Choroid plexus epithelial cell (primary cell): ENCODE data around the gene ZNF529.
A peak's percentile ranks its signal among the peaks of the same experiment; 100 is the strongest.

Source experiments
- DNase-seq: peaks from one replicate; pipeline ENCODE4 v3.0.0-alpha.2; 2010; ENCODE audit warnings: low read depth
- H3K4me3 ChIP-seq: 2 replicates; pipeline ENCODE4 v1.5.1; 2011; ENCODE audit warnings: low read depth, mild to moderate bottlenecking, control low read depth, low read length, moderate library complexity
- CTCF ChIP-seq: conservative IDR thresholded peaks from 2 replicates; pipeline ENCODE4 v1.5.1; 2011; ENCODE audit warnings: low read depth, mild to moderate bottlenecking, control low read depth, inconsistent platforms, low read length, moderate library complexity

The ZNF529 gene

GRCh38 chr19:36528921-36529518 is 44.1 kb downstream of the ZNF529 start:
- DNase-seq, result no peak
- TF ChIP-seq CTCF, result no peak
- peak overlapping the region; percentile 93 for H3K4me3 ChIP-seq

GRCh38 chr19:36528194-36528920 is 44.7 kb downstream of the ZNF529 start, which contains the start of gene ZNF260:
TSS of gene ZNF260 (minus strand) at chr19:36528271. CDS start at chr19:36515238, 13,033 bp downstream.
- TF ChIP-seq CTCF, result no peak

GRCh38 chr19:36527873-36528193 is 45.3 kb downstream of the ZNF529 start:
- peak overlapping the region; percentile 93 for H3K4me3 ChIP-seq

More at GRCh38 chr19:36528194-36528920, 44.7 kb downstream of the ZNF529 start, which contains the start of gene ZNF260:
- peak; percentile 99 for DNase-seq
- peak within 1 kb of the TSS; percentile 93 for H3K4me3 ChIP-seq

GRCh38 chr19:36527341-36527740 is 45.8 kb downstream of the ZNF529 start:
- DNase-seq, result peak; percentile 15

More at GRCh38 chr19:36527873-36528193, 45.3 kb downstream of the ZNF529 start:
- DNase-seq, result no peak
- no peak for TF ChIP-seq CTCF

GRCh38 chr19:36526581-36526980 is 46.5 kb downstream of the ZNF529 start:
- no peak for TF ChIP-seq CTCF
- DNase-seq, result peak; percentile 2
- no peak overlapping the region for H3K4me3 ChIP-seq

More at GRCh38 chr19:36527341-36527740, 45.8 kb downstream of the ZNF529 start:
- H3K4me3 ChIP-seq, result peak overlapping the region; percentile 93
- TF ChIP-seq CTCF, result no peak

- no peak for DNase-seq
- no peak for TF ChIP-seq CTCF
- no peak overlapping the region for H3K4me3 ChIP-seq
Observed at GRCh38 chr19:36524617-36525016, 48.5 kb downstream of the ZNF529 start.
